ENCODE measurements around the gene COBLL1.

The COBLL1 gene

DNA sequence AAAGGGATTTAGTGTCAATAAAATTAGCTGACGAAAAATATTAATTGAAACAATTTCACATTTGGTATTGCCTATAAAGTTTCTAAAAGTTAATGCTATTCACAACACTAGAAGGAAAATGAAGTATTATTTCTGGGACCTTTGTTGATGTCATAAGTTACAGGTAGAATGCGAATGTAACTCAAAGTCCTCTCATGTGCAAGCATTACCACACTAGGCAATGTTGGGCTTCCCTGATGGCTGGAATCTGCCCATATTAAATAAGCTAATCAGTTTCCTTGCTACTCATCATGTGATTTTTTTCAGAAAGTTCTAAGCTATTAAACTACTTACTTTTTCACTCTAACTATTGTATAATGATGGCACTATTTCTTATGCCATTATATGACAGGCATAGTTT, 44.6 kb downstream of the COBLL1 start:
- DNase-seq (ENCODE audit: insufficient read length, low spot score) (no peak), FAIRE-seq (no peak)
- TF ChIP-seq, protein P1, sequence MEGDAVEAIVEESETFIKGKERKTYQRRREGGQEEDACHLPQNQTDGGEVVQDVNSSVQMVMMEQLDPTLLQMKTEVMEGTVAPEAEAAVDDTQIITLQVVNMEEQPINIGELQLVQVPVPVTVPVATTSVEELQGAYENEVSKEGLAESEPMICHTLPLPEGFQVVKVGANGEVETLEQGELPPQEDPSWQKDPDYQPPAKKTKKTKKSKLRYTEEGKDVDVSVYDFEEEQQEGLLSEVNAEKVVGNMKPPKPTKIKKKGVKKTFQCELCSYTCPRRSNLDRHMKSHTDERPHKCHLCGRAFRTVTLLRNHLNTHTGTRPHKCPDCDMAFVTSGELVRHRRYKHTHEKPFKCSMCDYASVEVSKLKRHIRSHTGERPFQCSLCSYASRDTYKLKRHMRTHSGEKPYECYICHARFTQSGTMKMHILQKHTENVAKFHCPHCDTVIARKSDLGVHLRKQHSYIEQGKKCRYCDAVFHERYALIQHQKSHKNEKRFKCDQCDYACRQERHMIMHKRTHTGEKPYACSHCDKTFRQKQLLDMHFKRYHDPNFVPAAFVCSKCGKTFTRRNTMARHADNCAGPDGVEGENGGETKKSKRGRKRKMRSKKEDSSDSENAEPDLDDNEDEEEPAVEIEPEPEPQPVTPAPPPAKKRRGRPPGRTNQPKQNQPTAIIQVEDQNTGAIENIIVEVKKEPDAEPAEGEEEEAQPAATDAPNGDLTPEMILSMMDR (IDR thresholded peaks at IDR 0.05; ENCODE audit: insufficient read depth, missing control alignments), result no peak

DNA sequence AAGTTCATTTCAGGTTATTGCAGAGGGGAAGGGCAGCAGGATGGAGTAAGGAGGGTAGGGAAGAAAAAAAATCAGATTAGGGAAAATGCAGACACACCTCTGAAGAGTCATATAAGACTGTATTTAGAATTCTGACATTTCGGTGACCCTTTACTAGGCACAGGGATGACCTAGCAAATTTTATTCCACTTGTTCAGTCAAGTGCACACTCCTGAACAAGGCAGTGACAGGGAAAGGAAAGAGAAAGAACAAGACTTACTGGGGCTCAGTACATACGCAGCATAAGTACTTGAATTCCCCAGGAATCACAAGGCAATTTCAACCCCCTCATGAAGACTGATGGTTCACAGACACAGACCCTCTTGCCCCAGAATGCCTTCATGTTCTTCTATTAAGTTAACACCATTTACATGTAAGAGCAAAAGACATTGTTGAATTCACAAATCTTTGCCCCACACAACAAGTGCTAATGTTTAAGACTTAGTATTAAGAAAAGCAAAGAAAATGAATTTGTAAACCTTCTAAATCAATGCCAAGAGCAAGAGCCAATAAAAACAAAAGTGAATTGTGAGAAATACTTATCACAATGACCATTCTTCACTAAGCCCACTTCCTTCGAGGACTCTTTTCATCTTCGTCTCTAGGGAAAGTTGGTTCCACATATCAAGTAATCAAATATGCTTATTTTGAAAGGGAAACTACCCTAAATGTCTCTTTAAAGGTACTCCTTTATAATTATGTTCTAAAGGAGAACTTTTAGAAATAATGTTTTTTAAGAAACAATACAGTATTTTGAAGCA, 47.0 kb downstream of the COBLL1 start:
- peak; percentile 25 for FAIRE-seq
- DNase-seq (ENCODE audit: insufficient read length, low spot score), result no peak
- TF ChIP-seq, protein P1 (IDR thresholded peaks at IDR 0.05; ENCODE audit: insufficient read depth, missing control alignments), result no peak

GRCh38 chr2:164794016-164794415, 47.6 kb downstream of the COBLL1 start:
- FAIRE-seq (peak; percentile 11), DNase-seq (ENCODE audit: insufficient read length, low spot score) (no peak)

DNA sequence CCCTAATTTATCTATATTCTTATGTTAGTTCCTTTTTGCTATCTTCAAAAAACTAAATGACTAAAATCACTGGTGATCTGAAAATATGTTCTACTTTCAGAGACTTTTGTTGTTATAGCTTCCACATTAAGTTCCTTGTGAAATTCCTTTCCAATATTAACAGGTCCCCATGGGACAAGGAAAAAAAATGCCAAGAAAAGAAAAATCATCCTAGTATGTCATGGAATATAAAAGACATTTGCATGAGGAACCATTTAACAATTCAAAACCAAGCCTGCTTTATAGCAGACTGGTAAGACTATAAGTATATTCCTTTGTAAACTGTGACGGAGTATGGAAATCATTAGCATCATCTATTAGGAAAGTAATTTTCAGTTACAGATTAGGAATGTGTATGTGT, 48.1 kb downstream of the COBLL1 start:
- no peak for FAIRE-seq
- TF ChIP-seq, protein P1 (IDR thresholded peaks at IDR 0.05; ENCODE audit: insufficient read depth, missing control alignments), result no peak
- DNase-seq (ENCODE audit: insufficient read length, low spot score), result no peak

More at GRCh38 chr2:164794016-164794415, 47.6 kb downstream of the COBLL1 start:
- TF ChIP-seq, protein P1 (IDR thresholded peaks at IDR 0.05; ENCODE audit: insufficient read depth, missing control alignments), result no peak

- DNase-seq (ENCODE audit: insufficient read length, low spot score) (no peak), FAIRE-seq (no peak)
Observed at GRCh38 chr2:164792316-164793170, 49.1 kb downstream of the COBLL1 start.

GRCh38 chr2:164789968-164790367, 51.7 kb downstream of the COBLL1 start:
- DNase-seq (ENCODE audit: insufficient read length, low spot score) (no peak), FAIRE-seq (no peak)
- TF ChIP-seq, protein P1 (IDR thresholded peaks at IDR 0.05; ENCODE audit: insufficient read depth, missing control alignments), result no peak

More at GRCh38 chr2:164792316-164793170, 49.1 kb downstream of the COBLL1 start:
- TF ChIP-seq, protein P1 (IDR thresholded peaks at IDR 0.05; ENCODE audit: insufficient read depth, missing control alignments), result no peak

All from D721Med (cell line).